ENCODE results near the gene SDHAF2. TPM values are rescaled to one million over a fixed set of nuclear protein-coding genes. Genes with fewer than 3 reads are reported as not detected.

The SDHAF2 gene
- total RNA-seq, 1 donor from 2014 or later = 13.6 TPM

- peaks cover 27 to 66% of the 10 kb centered on the region in 2 donors for H3K36me3 ChIP-seq
- intact Hi-C loops (cut with DNase I) = loop anchor here (10.0 kb wide), 1 partner anchor 139 kb away; the partner anchor contains the start of gene SYT7
These were observed 15.6 kb downstream of the SDHAF2 start for GRCh38 chr11:61445516-61445915.

DNA sequence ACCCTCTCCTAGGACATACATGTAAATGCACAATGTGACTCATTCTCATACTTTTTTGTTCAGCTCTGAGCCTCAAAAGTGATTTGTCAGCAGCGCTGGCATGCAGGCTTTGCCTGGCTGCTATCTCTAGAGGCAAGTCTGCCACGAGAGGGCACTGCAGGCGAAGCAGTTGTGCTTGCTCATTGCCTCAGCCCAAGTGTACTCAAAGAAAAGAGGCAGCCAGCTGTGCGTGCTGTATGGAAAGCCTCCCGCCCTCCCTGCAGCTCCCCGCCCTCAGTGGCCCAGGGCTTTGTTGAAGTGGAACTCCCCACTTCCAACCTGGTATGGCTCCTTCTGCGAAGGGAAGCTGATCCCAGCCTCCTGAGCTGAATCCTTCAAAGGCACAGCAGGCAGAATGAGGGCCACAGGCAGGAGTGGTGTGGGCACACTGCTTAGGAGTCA, 16.3 kb downstream of the SDHAF2 start:
- Histone ChIP-seq H3K36me3 (peaks cover 21 to 68% of the 10 kb centered on the region in 2 donors), H3K27me3 (no peaks in the 10 kb centered on the region), H3K27ac (peak overlapping the region; percentile 36 to 73), H3K9me3 (no peaks in the 10 kb centered on the region), H3K4me3 (no peak overlapping the region), H3K4me1 (peaks cover 5 to 16% of the 10 kb centered on the region in 2 donors)
- DNase-seq (ENCODE audit: low spot score in 2 of 2) = peak; percentile 67 to 96
- TF ChIP-seq, protein P1, sequence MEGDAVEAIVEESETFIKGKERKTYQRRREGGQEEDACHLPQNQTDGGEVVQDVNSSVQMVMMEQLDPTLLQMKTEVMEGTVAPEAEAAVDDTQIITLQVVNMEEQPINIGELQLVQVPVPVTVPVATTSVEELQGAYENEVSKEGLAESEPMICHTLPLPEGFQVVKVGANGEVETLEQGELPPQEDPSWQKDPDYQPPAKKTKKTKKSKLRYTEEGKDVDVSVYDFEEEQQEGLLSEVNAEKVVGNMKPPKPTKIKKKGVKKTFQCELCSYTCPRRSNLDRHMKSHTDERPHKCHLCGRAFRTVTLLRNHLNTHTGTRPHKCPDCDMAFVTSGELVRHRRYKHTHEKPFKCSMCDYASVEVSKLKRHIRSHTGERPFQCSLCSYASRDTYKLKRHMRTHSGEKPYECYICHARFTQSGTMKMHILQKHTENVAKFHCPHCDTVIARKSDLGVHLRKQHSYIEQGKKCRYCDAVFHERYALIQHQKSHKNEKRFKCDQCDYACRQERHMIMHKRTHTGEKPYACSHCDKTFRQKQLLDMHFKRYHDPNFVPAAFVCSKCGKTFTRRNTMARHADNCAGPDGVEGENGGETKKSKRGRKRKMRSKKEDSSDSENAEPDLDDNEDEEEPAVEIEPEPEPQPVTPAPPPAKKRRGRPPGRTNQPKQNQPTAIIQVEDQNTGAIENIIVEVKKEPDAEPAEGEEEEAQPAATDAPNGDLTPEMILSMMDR (IDR thresholded peaks at IDR 0.05) = peak; percentile 83 to 92 (median 84)
- intact Hi-C loops (cut with DNase I) = loop anchor here (1.0 to 10.0 kb wide), 4 partner anchors 27 to 192 kb away; partner anchors contain the start of gene SYT7

More at GRCh38 chr11:61445516-61445915, 15.6 kb downstream of the SDHAF2 start:
- TF ChIP-seq, protein P1 (IDR thresholded peaks at IDR 0.05) = no peak
- no peaks in the 10 kb centered on the region for H3K27me3 ChIP-seq
- no peak for DNase-seq (ENCODE audit: low spot score in 2 of 2)
- H3K9me3 ChIP-seq = no peaks in the 10 kb centered on the region
- peak overlapping the region; percentile 36 to 73 for H3K27ac ChIP-seq
- H3K4me1 ChIP-seq = peaks cover 5 to 16% of the 10 kb centered on the region in 2 donors
- H3K4me3 ChIP-seq = no peak overlapping the region

DNA sequence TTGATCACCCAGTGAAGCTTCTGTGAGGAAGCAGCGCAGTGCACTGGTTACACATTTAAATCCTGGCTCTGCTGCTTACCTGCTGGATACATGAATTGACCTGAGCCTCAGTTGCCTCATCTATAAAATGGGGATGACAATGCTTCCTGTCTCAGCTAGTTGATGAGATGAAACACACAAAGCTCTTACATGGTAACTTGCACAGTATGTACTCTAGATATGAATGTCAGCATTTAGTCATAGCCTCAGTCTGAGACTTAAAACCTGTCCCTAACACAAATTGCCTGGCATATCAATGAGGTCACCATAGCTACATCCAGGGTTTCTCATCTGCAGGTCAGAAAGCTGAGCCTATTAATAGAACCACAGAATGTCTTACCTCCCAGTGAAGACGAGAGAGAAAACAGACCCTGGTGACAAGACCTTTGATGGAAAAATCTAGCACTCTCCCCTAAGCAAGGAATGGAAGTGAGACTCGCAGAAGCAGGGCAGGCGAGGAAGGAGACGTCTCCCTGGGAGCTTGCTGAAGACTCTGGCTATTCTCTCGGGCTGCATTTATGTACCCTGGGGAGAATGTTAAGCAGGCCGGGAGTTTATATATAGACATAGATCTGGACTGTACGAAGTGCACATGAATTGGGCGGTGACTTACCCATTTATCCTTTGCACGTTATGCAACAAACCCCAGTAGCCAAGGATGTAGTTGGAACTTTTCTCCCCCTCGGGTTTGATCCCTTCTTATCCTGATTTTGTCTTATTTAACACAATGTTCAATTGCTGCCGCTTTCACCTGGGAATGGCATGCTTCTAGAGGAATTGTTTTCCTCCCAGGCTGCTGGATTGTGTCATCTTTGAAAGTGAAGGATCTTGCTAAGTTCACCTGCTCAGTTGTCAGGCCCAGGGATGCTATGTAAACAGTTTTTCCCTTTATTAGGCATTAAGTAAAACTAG, 18.0 kb downstream of the SDHAF2 start:
- peaks cover 21 to 59% of the 10 kb centered on the region in 2 donors for H3K36me3 ChIP-seq
- intact Hi-C loops (cut with DNase I) = loop anchor here (2.0 to 10.0 kb wide), 2 partner anchors 25 to 137 kb away; partner anchors contain the start of gene SYT7

DNA sequence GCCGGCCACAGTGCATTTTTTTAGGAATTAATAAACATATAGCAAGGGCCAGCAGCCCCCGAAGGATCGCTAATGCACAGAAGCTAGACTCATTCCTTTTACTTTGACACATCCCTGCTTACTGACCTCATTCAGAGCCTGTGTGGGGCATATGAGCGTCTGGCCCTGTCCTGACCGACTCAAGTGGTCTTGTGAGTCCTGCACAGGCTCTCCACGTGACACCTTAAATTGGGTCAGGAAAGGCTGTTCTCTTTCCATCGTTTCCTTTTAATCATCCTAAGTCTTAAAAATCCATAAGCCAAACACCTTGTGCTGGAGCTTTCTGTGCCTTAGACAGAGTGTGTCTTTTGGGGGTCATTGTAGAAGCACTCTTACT, 18.6 kb downstream of the SDHAF2 start:
- no peak for DNase-seq (ENCODE audit: low spot score in 2 of 2)

More for the DNA sequence above, 18.0 kb downstream of the SDHAF2 start:
- TF ChIP-seq, protein P1 (IDR thresholded peaks at IDR 0.05) = no peak
- H3K27ac ChIP-seq = peak overlapping the region in 1 of 2 donors; percentile 8
- H3K27me3 ChIP-seq = no peaks in the 10 kb centered on the region
- no peaks in the 10 kb centered on the region for H3K9me3 ChIP-seq
- peaks cover 5 to 16% of the 10 kb centered on the region in 2 donors for H3K4me1 ChIP-seq
- no peak overlapping the region for H3K4me3 ChIP-seq
- DNase-seq (ENCODE audit: low spot score in 2 of 2) = no peak

GRCh38 chr11:61452825-61453224, 22.9 kb downstream of the SDHAF2 start:
- TF ChIP-seq, protein P1 (IDR thresholded peaks at IDR 0.05) = no peak
- peaks cover 13 to 48% of the 10 kb centered on the region in 2 donors for H3K36me3 ChIP-seq
- no peaks in the 10 kb centered on the region for H3K4me1 ChIP-seq
- intact Hi-C loops (cut with DNase I) = no loop called here
- no peak for DNase-seq (ENCODE audit: low spot score in 2 of 2)
- no peak overlapping the region for H3K4me3 ChIP-seq
- H3K27me3 ChIP-seq = no peaks in the 10 kb centered on the region
- no peaks in the 10 kb centered on the region for H3K9me3 ChIP-seq
- H3K27ac ChIP-seq = no peak overlapping the region

More for the DNA sequence above, 18.6 kb downstream of the SDHAF2 start:
- H3K4me3 ChIP-seq = no peak overlapping the region
- peaks cover 21 to 59% of the 10 kb centered on the region in 2 donors for H3K36me3 ChIP-seq
- H3K4me1 ChIP-seq = peaks cover 5 to 16% of the 10 kb centered on the region in 2 donors
- TF ChIP-seq, protein P1 (IDR thresholded peaks at IDR 0.05) = no peak
- H3K27me3 ChIP-seq = no peaks in the 10 kb centered on the region
- intact Hi-C loops (cut with DNase I) = loop anchor here (10.0 kb wide), 1 partner anchor 136 kb away; the partner anchor contains the start of gene SYT7
- no peaks in the 10 kb centered on the region for H3K9me3 ChIP-seq
- H3K27ac ChIP-seq = no peak overlapping the region
